G401 (cell line): ENCODE data around the gene GLE1. TPM values are rescaled to one million over a fixed set of nuclear protein-coding genes. Genes with fewer than 3 reads are reported as not detected.

Experiments used
- DNase-seq: peaks from one replicate; pipeline ENCODE4 v3.0.0-alpha.2; 2015; ENCODE audit warnings: low spot score
- in situ Hi-C: cut with HindIII; loops from 2 replicates; pipeline ENCODE4 v1.10.0; 2016; ENCODE audit warnings: low sequenced_read_pairs, mixed read lengths
- total RNA-seq: library from RNA; depleted of rRNA; stranded (reverse); fragments of >200 nt; shearing (Covaris generic); gene quantifications from 2 replicates; pipeline ENCODE4 v1.2.3, GENCODE V29; 2014; rRNA removed

Gene GLE1, protein sequence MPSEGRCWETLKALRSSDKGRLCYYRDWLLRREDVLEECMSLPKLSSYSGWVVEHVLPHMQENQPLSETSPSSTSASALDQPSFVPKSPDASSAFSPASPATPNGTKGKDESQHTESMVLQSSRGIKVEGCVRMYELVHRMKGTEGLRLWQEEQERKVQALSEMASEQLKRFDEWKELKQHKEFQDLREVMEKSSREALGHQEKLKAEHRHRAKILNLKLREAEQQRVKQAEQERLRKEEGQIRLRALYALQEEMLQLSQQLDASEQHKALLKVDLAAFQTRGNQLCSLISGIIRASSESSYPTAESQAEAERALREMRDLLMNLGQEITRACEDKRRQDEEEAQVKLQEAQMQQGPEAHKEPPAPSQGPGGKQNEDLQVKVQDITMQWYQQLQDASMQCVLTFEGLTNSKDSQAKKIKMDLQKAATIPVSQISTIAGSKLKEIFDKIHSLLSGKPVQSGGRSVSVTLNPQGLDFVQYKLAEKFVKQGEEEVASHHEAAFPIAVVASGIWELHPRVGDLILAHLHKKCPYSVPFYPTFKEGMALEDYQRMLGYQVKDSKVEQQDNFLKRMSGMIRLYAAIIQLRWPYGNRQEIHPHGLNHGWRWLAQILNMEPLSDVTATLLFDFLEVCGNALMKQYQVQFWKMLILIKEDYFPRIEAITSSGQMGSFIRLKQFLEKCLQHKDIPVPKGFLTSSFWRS
- 37.0 and 38.3 TPM in 2 replicates for total RNA-seq

GRCh38 chr9:128504485-128505413, at the start of gene GLE1:
Gene GLE1, plus strand, starts transcription at chr9:128504719. Its CDS starts 87 bp downstream, at chr9:128504806.
- in situ Hi-C loops, result no loop called here

GRCh38 chr9:128454991-128455390, 49.5 kb upstream of the GLE1 start:
- in situ Hi-C loops, result no loop called here
- no peak for DNase-seq

More at GRCh38 chr9:128504485-128505413, at the start of gene GLE1:
- peak; percentile 93 for DNase-seq

DNA sequence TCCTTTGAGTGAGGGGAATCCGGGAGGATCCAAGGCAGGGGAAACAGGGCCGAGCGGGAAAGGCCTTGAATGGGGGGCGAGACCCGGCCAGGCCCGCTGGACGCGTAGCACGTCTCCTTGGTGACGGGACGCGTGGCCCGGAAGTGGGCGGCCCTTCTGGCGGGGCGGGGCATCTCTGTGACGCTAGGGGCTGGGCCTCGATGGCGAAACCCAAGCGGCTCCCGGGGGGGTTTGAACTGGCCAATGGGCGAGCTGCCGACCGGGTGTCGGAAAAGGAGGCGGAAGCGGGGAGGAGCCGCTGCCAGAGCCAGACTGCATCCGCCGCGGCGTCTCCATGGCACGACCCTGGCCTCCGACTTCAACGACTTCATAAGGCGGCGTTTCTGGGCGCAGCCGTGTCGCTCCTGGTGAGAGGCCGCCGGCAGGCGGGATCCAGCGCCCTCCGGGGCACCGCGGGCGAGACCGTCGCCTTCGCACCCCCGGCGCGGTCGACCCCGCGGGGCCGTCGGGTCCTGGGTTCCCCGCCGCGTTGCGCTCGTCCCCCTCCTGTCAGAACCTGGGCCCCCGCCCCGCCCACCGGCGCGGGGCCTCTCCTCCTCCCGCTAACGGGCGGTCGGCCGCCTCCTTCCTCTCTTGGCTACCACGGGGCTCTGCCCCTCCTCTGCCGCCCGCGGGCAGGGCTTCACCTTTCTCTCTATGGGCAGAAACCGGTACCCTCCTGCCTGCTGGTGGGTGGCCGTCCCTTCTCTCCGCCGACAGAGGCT, 48.5 kb upstream of the GLE1 start, which contains the start of gene ODF2:
ODF2 (plus strand) TSS at position 158 of the 764 bp plus-strand sequence; CDS start at position 244, 86 bp downstream.
- peak; percentile 98 for DNase-seq
- in situ Hi-C loops, result no loop called here

DNA sequence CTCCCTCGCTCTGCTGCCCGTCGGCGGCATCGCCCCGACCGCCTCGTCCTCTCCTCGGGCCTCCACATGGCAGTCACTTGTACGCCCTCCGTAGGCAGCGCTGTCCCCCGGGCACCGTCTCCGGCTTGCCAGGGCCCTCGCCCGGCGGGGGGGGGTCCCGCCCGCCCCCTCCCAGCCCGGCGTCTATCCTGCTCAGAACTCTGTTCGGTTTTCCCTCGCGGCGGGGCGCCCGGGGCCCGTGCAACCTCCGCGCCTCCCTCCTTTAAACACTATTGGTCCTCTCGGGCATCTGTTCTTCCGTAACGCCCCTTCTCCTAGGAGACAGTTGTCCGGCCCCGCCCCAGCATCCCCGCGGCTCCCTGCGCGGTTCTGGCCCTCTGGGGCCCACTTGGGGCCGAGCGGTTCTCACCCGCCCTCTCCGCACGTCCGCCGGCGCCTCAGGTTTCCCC, 47.9 kb upstream of the GLE1 start:
- peak; percentile 77 for DNase-seq
- in situ Hi-C loops, result no loop called here

DNA sequence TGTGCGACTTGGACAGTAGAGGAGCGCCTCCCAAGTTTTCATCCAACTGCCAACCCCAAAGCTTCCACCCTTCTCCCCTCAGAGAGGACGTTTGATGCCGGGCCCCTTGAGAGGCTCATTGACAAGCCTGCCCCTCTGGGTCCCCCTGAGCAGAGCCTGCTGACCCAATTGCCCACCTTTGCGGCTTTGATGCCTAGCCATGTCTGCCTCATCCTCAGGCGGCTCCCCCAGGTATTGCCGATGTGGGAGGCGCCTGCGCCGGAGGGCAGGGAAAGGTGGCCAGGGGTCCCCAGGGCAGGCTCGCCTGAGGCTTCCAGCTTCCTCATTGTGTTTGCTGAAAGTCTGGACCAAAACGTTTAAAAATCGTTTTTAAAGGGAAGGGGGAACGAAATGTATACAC, 47.3 kb upstream of the GLE1 start:
- no peak for DNase-seq
- in situ Hi-C loops, result no loop called here

DNA sequence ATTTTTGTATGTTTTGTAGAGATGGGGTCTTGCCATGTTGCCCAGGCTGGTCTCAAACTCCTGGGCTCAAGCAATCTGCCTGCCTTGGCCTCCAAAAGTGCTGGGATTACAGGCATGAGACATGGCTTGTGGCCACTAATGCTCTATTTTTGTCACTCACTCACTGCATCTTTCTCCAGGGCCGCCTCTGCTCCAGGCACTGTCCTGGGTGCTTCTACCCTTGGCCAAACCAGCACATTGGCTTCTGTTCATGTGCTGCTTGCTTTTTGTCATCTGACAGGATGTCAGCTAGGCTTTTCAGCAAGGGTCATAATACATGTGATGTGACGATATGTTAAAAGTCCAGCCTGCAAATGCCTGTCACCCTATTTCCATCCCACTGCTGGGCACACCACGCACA, 45.5 kb upstream of the GLE1 start:
- peak; percentile 53 for DNase-seq
- in situ Hi-C loops, result no loop called here

DNA sequence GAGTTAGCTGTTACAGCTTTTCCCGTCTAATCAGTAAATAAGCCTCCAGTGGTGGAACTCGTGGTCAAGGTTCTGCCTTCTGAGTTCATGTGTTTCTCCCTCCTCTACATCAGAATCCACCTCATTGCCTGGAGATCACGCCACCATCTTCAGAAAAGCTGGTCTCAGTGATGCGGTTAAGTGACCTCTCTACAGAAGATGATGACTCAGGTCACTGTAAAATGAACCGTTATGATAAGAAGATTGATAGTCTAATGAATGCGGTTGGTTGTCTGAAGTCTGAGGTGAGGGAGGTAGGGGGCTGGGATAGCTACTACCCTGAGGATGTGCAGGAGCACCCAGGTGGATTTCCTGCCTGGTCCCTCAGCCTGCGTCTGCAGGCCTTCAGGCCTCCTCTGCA, 35.4 kb upstream of the GLE1 start:
- in situ Hi-C loops, result no loop called here
- no peak for DNase-seq

DNA sequence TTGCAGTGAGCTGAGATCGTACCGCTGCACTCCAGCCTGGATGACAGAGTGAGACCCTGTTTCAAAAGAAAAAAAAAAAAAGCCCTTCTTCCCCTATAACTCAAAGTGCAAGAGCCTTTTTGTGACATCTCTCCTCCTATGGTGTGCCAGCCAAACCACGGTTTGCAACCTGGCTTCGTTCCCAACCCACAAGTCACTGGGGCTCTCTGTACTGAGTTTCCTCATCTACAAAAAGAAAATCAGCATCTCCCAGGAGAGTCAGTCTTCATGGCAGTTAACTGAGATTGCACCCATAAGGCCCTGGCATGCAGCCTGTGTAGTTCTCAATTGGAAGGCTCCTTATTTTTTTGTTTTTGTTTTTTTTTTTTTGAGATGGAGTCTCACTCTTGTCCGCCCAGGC, 34.0 kb upstream of the GLE1 start:
- in situ Hi-C loops, result no loop called here
- peak; percentile 26 for DNase-seq

- in situ Hi-C loops, result no loop called here
- DNase-seq, result no peak
These were observed 31.4 kb upstream of the GLE1 start for GRCh38 chr9:128473104-128473503.

DNA sequence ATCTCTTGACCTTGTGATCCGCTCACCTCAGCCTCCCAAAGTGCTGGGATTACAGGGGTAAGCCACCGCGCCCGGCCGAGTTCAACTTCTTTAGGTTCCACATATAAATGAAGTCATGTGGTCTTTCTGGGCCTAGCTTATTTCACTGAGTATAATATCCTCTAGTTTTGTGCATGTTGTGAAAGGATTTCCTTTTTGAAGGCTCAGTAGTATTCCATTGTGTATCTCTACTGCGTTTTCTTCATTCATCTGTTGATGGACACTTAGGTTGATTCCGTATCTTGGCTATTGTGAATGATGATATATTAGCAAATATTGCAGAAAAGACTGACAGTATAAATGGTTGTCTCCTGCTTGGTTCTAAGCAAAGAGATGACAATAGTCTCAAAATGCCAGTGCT, 28.7 kb upstream of the GLE1 start:
- DNase-seq, result no peak
- in situ Hi-C loops, result no loop called here

- DNase-seq, result no peak
- in situ Hi-C loops, result no loop called here
These were observed 25.3 kb upstream of the GLE1 start for GRCh38 chr9:128479262-128479661.

- no peak for DNase-seq
- in situ Hi-C loops, result no loop called here
These were observed 23.0 kb upstream of the GLE1 start for GRCh38 chr9:128481561-128481960.

DNA sequence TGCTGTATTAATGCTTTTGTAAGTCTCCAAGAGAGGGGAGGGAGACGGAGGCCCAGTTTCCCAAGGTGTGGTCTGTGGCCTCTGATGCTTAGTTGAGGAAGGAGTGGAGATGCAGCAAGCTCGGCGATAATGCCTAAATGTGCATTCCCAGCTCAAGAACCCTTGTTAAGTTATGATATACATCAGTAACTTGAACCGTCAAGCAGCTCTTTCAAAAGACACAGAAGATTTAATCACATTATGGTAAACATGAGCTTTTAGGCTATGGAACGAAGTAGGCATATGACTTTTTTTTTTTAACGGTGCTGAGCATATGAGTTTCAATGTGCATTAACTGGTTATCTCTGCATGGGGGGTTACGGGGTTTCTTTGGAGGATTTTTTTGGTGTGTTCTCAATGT, 22.3 kb upstream of the GLE1 start:
- in situ Hi-C loops, result no loop called here
- no peak for DNase-seq

DNA sequence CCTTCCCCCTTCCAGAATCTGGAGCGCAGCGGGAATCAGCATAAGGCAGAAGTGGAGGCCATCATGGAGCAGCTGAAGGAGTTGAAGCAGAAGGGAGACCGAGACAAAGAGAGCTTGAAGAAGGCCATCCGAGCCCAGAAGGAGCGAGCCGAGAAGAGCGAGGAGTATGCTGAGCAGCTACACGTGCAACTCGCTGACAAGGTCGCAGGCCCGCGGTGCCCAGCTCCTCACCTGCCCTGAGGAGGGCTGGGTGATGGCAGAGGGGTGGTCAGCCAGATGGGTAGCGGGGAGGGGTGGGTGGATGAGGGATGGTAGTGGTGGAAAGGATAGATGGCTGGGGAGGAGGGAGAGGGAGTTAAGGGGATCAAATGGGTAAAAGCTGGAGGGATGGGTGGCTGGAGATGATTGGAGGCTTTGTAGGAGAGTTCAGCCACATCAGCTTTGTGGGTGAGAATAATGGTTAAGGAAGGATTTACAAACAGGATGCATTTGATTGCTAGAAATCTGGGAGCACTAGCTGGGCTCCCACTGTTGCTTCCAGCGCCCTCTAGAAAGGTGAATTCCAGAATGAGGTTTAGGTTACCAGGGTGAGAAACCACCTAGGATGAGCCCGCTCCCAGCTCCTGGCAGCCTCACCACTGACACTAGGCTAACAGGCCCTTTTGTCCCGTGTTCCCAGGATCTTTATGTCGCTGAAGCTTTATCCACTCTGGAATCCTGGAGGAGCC, 19.7 kb upstream of the GLE1 start:
- no peak for DNase-seq
- in situ Hi-C loops, result no loop called here

DNA sequence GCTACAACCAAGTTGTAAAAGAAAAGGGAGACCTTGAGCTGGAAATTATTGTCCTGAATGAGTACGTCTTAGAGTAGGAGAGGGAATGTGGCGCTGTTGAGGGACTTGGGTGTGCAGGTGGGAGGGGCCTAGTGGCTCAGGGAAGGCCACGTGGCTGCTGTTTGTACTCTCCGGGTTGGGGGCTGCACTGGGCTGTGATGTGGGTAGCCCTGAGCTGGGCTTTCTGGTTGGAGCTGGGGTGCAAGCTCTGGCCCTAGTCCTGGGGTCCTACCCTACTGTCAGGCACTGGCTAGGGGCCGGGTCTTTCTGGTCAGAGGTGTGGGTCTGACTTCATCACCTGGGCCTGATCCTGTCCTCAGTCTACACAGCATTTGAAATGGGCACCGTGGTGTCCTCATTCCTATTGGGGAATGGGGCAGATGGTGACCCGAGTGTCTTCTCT, 19.1 kb upstream of the GLE1 start:
- no peak for DNase-seq
- in situ Hi-C loops, result no loop called here

GRCh38 chr9:128486201-128486600, 18.3 kb upstream of the GLE1 start:
- DNase-seq, result no peak
- in situ Hi-C loops, result no loop called here

- DNase-seq, result no peak
- in situ Hi-C loops, result no loop called here
These were observed 11.1 kb upstream of the GLE1 start for GRCh38 chr9:128493424-128493823.
